Left lobe of liver (tissue), 2 donors: ENCODE results near the gene DIP2B. TPM values are rescaled to one million over a fixed set of nuclear protein-coding genes. Genes with fewer than 3 reads are reported as not detected.
A peak's percentile ranks its signal among the peaks of the same experiment; 100 is the strongest.
"Not testable (repeated sequence)": the region's sequence is repeated elsewhere in the genome, so short reads cannot be mapped to it uniquely, and the experiment has no call there.

Source experiments
- ATAC-seq: fragments of 200-7000 bp; cut with Tn5 transposase; one replicate; pipeline ENCODE4 v1.9.1; 2020; ENCODE audit warnings: mild to moderate bottlenecking, moderate library complexity
- DNase-seq: peaks from one replicate; pipeline ENCODE4 v3.0.0-alpha.2; 2020; ENCODE audit warnings: low spot score
- total RNA-seq: library from RNA; stranded (reverse); gene quantifications from one replicate; pipeline ENCODE4 v1.2.1, GENCODE V29; 2021
- donor health status: DM: no; HTN: no; CAD: no; lungs with moderate emphysema.
- donor health status: DM: no; HTN: yes; CAD: no.

The DIP2B gene
- total RNA-seq, 1 donor from 2014 or later = 13.2 TPM

GRCh38 chr12:50661300-50662115 is 156.7 kb downstream of the DIP2B start:
- ATAC-seq = no peak
- no peak for DNase-seq

GRCh38 chr12:50662116-50662510 is 157.3 kb downstream of the DIP2B start:
- ATAC-seq (no peak), DNase-seq (no peak)

GRCh38 chr12:50665170-50665569 is 160.4 kb downstream of the DIP2B start:
- ATAC-seq (no peak), DNase-seq (no peak)

GRCh38 chr12:50665609-50666008 is 160.8 kb downstream of the DIP2B start:
- ATAC-seq (no peak), DNase-seq (no peak)

- no peak for ATAC-seq
- DNase-seq = no peak
Observed at GRCh38 chr12:50666023-50666422, 161.2 kb downstream of the DIP2B start.

GRCh38 chr12:50672158-50672557 is 167.4 kb downstream of the DIP2B start:
- no peak for DNase-seq
- ATAC-seq = no peak

- no peak for ATAC-seq
- no peak for DNase-seq
Observed at GRCh38 chr12:50676756-50677155, 172.0 kb downstream of the DIP2B start.

GRCh38 chr12:50677858-50678257 is 173.1 kb downstream of the DIP2B start:
- peak; percentile 39 for ATAC-seq

GRCh38 chr12:50678650-50679365 is 174.0 kb downstream of the DIP2B start:
- no peak for DNase-seq
- no peak for ATAC-seq

More at GRCh38 chr12:50677858-50678257, 173.1 kb downstream of the DIP2B start:
- no peak for DNase-seq

GRCh38 chr12:50679612-50680011 is 174.8 kb downstream of the DIP2B start:
- ATAC-seq = no peak
- no peak for DNase-seq

- ATAC-seq, DNase-seq: not testable (repeated sequence)
Observed at GRCh38 chr12:50681064-50681463, 176.3 kb downstream of the DIP2B start.

- no peak for DNase-seq
- peak; percentile 74 for ATAC-seq
Observed at GRCh38 chr12:50685641-50686040, 180.9 kb downstream of the DIP2B start.

GRCh38 chr12:50686406-50686805 is 181.6 kb downstream of the DIP2B start:
- no peak for DNase-seq
- ATAC-seq = peak; percentile 30

- no peak for ATAC-seq
- DNase-seq = no peak
Observed at GRCh38 chr12:50686976-50687375, 182.2 kb downstream of the DIP2B start.

- no peak for DNase-seq
- no peak for ATAC-seq
Observed at GRCh38 chr12:50689437-50689836, 184.7 kb downstream of the DIP2B start.

- DNase-seq (no peak), ATAC-seq (peak; percentile 45)
Observed at GRCh38 chr12:50690925-50691324, 186.1 kb downstream of the DIP2B start.

- ATAC-seq = no peak
Observed at GRCh38 chr12:50695961-50696360, 191.2 kb downstream of the DIP2B start.

GRCh38 chr12:50696931-50697330 is 192.1 kb downstream of the DIP2B start:
- DNase-seq = no peak
- ATAC-seq = no peak

More at GRCh38 chr12:50695961-50696360, 191.2 kb downstream of the DIP2B start:
- no peak for DNase-seq

GRCh38 chr12:50699154-50699553 is 194.4 kb downstream of the DIP2B start:
- DNase-seq (no peak), ATAC-seq (peak; percentile 94)

GRCh38 chr12:50699940-50700339 is 195.2 kb downstream of the DIP2B start:
- ATAC-seq (no peak), DNase-seq (no peak)

GRCh38 chr12:50706606-50707005 is 201.8 kb downstream of the DIP2B start:
- ATAC-seq (no peak), DNase-seq (no peak)

GRCh38 chr12:50707396-50707795 is 202.6 kb downstream of the DIP2B start:
- DNase-seq (no peak), ATAC-seq (no peak)
